ENCODE data around the gene ZPBP2. TPM values are rescaled to one million over a fixed set of nuclear protein-coding genes. Genes with fewer than 3 reads are reported as not detected.

The ZPBP2 gene, protein sequence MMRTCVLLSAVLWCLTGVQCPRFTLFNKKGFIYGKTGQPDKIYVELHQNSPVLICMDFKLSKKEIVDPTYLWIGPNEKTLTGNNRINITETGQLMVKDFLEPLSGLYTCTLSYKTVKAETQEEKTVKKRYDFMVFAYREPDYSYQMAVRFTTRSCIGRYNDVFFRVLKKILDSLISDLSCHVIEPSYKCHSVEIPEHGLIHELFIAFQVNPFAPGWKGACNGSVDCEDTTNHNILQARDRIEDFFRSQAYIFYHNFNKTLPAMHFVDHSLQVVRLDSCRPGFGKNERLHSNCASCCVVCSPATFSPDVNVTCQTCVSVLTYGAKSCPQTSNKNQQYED
- not detected for polyA plus RNA-seq (2013, experiment 1 of 2)
- polyA plus RNA-seq (2013, experiment 2 of 2), result not detected

DNA sequence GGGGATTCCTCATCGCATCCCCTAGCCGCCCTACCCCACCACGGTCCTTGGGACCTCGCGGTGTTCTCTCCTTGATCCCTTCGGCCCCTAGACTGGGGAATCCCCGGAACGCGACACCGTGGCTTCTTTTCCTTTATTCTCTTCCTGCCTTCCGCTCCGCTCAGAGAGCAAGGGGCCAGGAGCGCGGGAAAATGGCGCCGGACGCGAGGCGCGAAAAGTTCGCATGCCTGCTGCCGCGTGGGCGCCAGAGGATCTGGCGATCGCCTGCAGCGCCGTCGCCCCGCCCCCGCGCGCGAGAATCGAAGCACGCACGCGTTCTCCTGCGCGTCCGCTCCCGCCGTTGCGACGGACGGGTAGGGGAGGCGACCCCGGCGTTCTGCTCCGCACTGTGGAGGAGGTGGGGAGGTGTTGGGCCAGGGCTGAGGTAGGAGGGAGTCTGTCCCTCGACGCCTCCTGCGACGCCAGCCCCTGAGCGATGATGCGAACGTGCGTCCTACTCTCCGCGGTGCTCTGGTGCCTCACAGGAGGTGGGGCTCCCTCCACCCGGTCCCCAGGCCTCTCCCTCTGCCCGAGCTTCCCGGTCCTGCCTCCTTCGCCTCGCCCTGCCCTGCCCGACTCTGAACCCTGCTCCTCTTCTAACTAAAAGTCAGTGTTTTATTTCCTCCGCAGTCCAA is at the start of gene ZPBP2:
Gene ZPBP2, plus strand, starts transcription at position 323 of the 674 bp plus-strand sequence. Its CDS starts 153 bp downstream, at position 476.
- Histone ChIP-seq H3K4ac (ENCODE audit: low read depth, low read length) (no peak within 1 kb of the TSS), H2BK120ac (ENCODE audit: low read depth, low read length) (no peak within 1 kb of the TSS), H2BK15ac (replicated peaks; ENCODE audit: low read depth) (no peak within 1 kb of the TSS), H3K56ac (ENCODE audit: low read length) (no peak within 1 kb of the TSS), H3K23ac (ENCODE audit: low read length) (no peak within 1 kb of the TSS), H3K9ac (ENCODE audit: low read length) (no peak within 1 kb of the TSS), H4K5ac (ENCODE audit: low read length) (no peak within 1 kb of the TSS), H4K8ac (ENCODE audit: low read depth, low read length) (no peak within 1 kb of the TSS), H3K4me3 (ENCODE audit: low read length) (no peak within 1 kb of the TSS), H2AK5ac (ENCODE audit: low read length) (no peak within 1 kb of the TSS), H2BK5ac (ENCODE audit: low read length) (no peak within 1 kb of the TSS), H3K36me3 (ENCODE audit: control insufficient read depth, insufficient read depth, low read length) (no peaks in the 10 kb centered on the region), H3K27ac (ENCODE audit: low read depth, low read length) (no peak within 1 kb of the TSS), H3K4me2 (ENCODE audit: low read length) (no peak within 1 kb of the TSS), H3K18ac (ENCODE audit: low read length) (no peak within 1 kb of the TSS), H3K79me1 (ENCODE audit: low read length) (no peaks in the 10 kb centered on the region), H3K4me1 (ENCODE audit: control insufficient read depth, low read depth, low read length) (no peaks in the 10 kb centered on the region), H3K79me2 (ENCODE audit: control insufficient read depth, insufficient read depth, low read length) (no peaks in the 10 kb centered on the region), H3K27me3 (ENCODE audit: insufficient read depth, low read length, poor library complexity) (peaks cover 16% of the 10 kb centered on the region)
- no CpG with 5 or more reads among the region's 67 CpGs for WGBS (ENCODE audit: extremely low coverage, insufficient coverage, low lambda C conversion rate)
- DNase-seq, result no peak

DNA sequence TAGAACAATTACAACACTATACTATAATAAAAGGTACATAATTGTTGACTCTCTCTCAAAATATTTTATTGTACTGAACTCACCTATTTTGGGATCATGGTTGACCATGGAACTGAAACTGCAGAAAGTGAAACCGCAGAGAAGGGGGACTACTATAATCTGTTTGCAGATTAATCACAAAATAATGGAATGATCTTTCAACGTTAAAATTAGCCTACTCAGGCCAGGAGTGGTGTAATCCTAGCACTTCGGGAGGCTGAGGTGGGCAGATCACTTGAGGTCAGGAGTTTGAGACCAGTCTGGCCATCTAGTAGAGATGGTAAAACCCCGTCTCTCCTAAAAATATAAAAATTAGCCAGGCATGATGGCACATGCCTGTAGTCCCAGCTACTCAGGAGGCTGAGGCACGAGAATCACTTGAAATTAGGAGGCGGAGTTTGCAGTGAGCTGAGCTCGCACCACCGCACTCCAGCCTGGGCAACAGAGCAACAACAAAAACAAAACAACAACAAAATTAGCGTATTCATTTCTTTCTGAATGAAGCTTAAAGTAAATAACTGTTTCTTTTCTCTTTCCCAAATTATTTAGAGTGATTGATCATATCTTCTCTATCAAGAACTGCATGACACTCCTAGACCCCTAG is 49.5 kb upstream of the ZPBP2 start:
- Histone ChIP-seq H3K36me3 (ENCODE audit: control insufficient read depth, insufficient read depth, low read length) (no peaks in the 10 kb centered on the region), H3K27ac (ENCODE audit: low read depth, low read length) (no peak overlapping the region), H4K5ac (ENCODE audit: low read length) (no peak overlapping the region), H3K4ac (ENCODE audit: low read depth, low read length) (no peak overlapping the region), H2BK120ac (ENCODE audit: low read depth, low read length) (no peak overlapping the region), H3K56ac (ENCODE audit: low read length) (no peak overlapping the region), H3K79me2 (ENCODE audit: control insufficient read depth, insufficient read depth, low read length) (no peaks in the 10 kb centered on the region), H3K4me2 (ENCODE audit: low read length) (no peak overlapping the region), H3K27me3 (ENCODE audit: insufficient read depth, low read length, poor library complexity) (no peaks in the 10 kb centered on the region), H3K23ac (ENCODE audit: low read length) (no peak overlapping the region), H2BK5ac (ENCODE audit: low read length) (no peak overlapping the region), H3K18ac (ENCODE audit: low read length) (no peak overlapping the region), H2BK15ac (replicated peaks; ENCODE audit: low read depth) (no peak overlapping the region), H3K79me1 (ENCODE audit: low read length) (no peaks in the 10 kb centered on the region), H4K8ac (ENCODE audit: low read depth, low read length) (no peak overlapping the region), H3K9ac (ENCODE audit: low read length) (no peak overlapping the region), H3K4me3 (ENCODE audit: low read length) (no peak overlapping the region), H3K4me1 (ENCODE audit: control insufficient read depth, low read depth, low read length) (no peaks in the 10 kb centered on the region), H2AK5ac (ENCODE audit: low read length) (no peak overlapping the region)
- peak; percentile 5 for DNase-seq
- WGBS (ENCODE audit: extremely low coverage, insufficient coverage, low lambda C conversion rate), result no CpG with 5 or more reads among the region's 9 CpGs

DNA sequence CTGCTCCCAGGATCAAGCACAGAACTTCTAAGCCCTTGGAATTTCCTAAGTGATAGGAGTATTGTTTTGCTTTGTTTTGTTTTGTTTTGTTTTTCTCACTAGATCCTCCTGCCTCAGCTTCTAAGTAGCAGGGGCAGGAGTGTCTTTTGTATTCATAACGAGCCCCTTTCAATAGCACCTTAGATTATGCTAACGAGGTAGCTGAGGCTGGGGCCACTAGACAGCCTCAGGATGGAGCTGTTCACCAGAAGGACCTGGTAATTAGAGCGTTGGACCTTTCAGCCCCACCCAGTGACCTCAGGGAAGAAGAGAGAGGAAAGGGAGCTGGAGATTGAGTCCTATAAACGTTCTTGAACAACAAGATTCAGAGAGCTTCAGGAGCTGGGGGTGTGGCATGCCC is 47.5 kb upstream of the ZPBP2 start:
- H3K79me2 ChIP-seq (ENCODE audit: control insufficient read depth, insufficient read depth, low read length), result no peaks in the 10 kb centered on the region
- H3K18ac ChIP-seq (ENCODE audit: low read length), result no peak overlapping the region
- no peak overlapping the region for H3K4me3 ChIP-seq (ENCODE audit: low read length)
- no peak overlapping the region for H2BK120ac ChIP-seq (ENCODE audit: low read depth, low read length)
- no peak overlapping the region for H4K5ac ChIP-seq (ENCODE audit: low read length)
- H3K4ac ChIP-seq (ENCODE audit: low read depth, low read length), result no peak overlapping the region
- H3K36me3 ChIP-seq (ENCODE audit: control insufficient read depth, insufficient read depth, low read length), result no peaks in the 10 kb centered on the region
- no peak overlapping the region for H3K27ac ChIP-seq (ENCODE audit: low read depth, low read length)
- H3K79me1 ChIP-seq (ENCODE audit: low read length), result no peaks in the 10 kb centered on the region
- H4K8ac ChIP-seq (ENCODE audit: low read depth, low read length), result no peak overlapping the region
- no peaks in the 10 kb centered on the region for H3K27me3 ChIP-seq (ENCODE audit: insufficient read depth, low read length, poor library complexity)
- no peak overlapping the region for H3K56ac ChIP-seq (ENCODE audit: low read length)
- H3K23ac ChIP-seq (ENCODE audit: low read length), result no peak overlapping the region
- H3K4me1 ChIP-seq (ENCODE audit: control insufficient read depth, low read depth, low read length), result no peaks in the 10 kb centered on the region
- H2BK5ac ChIP-seq (ENCODE audit: low read length), result no peak overlapping the region
- no CpG with 5 or more reads among the region's 4 CpGs for WGBS (ENCODE audit: extremely low coverage, insufficient coverage, low lambda C conversion rate)
- H2AK5ac ChIP-seq (ENCODE audit: low read length), result no peak overlapping the region
- no peak overlapping the region for H2BK15ac ChIP-seq (replicated peaks; ENCODE audit: low read depth)
- no peak overlapping the region for H3K9ac ChIP-seq (ENCODE audit: low read length)
- H3K4me2 ChIP-seq (ENCODE audit: low read length), result no peak overlapping the region
- DNase-seq, result peak; percentile 70

DNA sequence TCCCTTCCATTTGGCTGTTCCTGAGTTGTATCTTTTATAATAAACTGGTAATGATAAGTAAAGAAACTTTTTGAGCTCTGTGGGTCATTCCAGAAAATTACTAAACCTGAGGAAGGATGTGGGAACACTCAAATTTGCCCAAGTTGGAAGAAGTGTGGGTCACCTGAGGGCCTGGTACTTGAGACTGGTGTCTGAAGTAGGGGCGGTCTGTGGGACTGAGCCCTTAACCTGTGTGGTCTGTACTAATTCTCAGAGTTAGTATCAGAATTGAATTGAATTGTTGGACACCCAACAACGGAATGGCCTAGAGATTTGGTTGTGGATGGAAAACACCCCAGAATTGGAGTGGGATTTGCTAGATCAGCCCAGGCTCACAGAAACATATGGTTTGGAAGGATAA is 47.0 kb upstream of the ZPBP2 start:
- DNase-seq, result no peak
- no peak overlapping the region for H4K5ac ChIP-seq (ENCODE audit: low read length)
- no peaks in the 10 kb centered on the region for H3K79me2 ChIP-seq (ENCODE audit: control insufficient read depth, insufficient read depth, low read length)
- H3K18ac ChIP-seq (ENCODE audit: low read length), result no peak overlapping the region
- H2BK5ac ChIP-seq (ENCODE audit: low read length), result no peak overlapping the region
- no peak overlapping the region for H3K56ac ChIP-seq (ENCODE audit: low read length)
- no peaks in the 10 kb centered on the region for H3K79me1 ChIP-seq (ENCODE audit: low read length)
- no peak overlapping the region for H4K8ac ChIP-seq (ENCODE audit: low read depth, low read length)
- no peak overlapping the region for H2AK5ac ChIP-seq (ENCODE audit: low read length)
- H2BK120ac ChIP-seq (ENCODE audit: low read depth, low read length), result no peak overlapping the region
- H3K9ac ChIP-seq (ENCODE audit: low read length), result no peak overlapping the region
- H3K4me3 ChIP-seq (ENCODE audit: low read length), result no peak overlapping the region
- no peak overlapping the region for H2BK15ac ChIP-seq (replicated peaks; ENCODE audit: low read depth)
- no peaks in the 10 kb centered on the region for H3K27me3 ChIP-seq (ENCODE audit: insufficient read depth, low read length, poor library complexity)
- H3K27ac ChIP-seq (ENCODE audit: low read depth, low read length), result no peak overlapping the region
- no peak overlapping the region for H3K4ac ChIP-seq (ENCODE audit: low read depth, low read length)
- no peaks in the 10 kb centered on the region for H3K4me1 ChIP-seq (ENCODE audit: control insufficient read depth, low read depth, low read length)
- no peak overlapping the region for H3K23ac ChIP-seq (ENCODE audit: low read length)
- H3K4me2 ChIP-seq (ENCODE audit: low read length), result no peak overlapping the region
- no peaks in the 10 kb centered on the region for H3K36me3 ChIP-seq (ENCODE audit: control insufficient read depth, insufficient read depth, low read length)
- no CpG with 5 or more reads among the region's 2 CpGs for WGBS (ENCODE audit: extremely low coverage, insufficient coverage, low lambda C conversion rate)

DNA sequence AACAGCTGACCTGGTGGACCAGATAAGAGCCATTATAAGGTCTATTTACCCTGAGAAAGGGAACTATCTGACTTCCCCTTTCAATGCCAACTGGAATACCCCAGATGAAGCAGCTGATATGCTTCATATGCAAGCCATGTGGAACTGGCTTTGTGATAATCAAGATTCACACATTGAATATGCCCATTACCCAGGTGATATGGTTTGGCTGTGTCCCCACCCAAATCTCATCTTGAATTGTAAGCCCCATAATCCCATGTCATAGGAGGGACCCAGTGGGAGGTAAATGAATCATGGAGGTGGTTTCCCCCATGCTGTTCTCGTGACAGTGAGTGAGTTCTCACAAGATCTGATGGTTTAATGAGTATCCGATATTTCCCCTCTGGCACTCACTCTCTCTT is 46.0 kb upstream of the ZPBP2 start:
- Histone ChIP-seq H3K4me2 (ENCODE audit: low read length) (no peak overlapping the region), H2BK5ac (ENCODE audit: low read length) (no peak overlapping the region), H3K79me2 (ENCODE audit: control insufficient read depth, insufficient read depth, low read length) (no peaks in the 10 kb centered on the region), H2BK120ac (ENCODE audit: low read depth, low read length) (no peak overlapping the region), H3K36me3 (ENCODE audit: control insufficient read depth, insufficient read depth, low read length) (no peaks in the 10 kb centered on the region), H3K23ac (ENCODE audit: low read length) (no peak overlapping the region), H3K4me1 (ENCODE audit: control insufficient read depth, low read depth, low read length) (no peaks in the 10 kb centered on the region), H2BK15ac (replicated peaks; ENCODE audit: low read depth) (no peak overlapping the region), H3K9ac (ENCODE audit: low read length) (no peak overlapping the region), H3K4me3 (ENCODE audit: low read length) (no peak overlapping the region), H3K27ac (ENCODE audit: low read depth, low read length) (no peak overlapping the region), H4K5ac (ENCODE audit: low read length) (no peak overlapping the region), H2AK5ac (ENCODE audit: low read length) (no peak overlapping the region), H3K56ac (ENCODE audit: low read length) (no peak overlapping the region), H3K4ac (ENCODE audit: low read depth, low read length) (no peak overlapping the region), H3K18ac (ENCODE audit: low read length) (no peak overlapping the region), H3K79me1 (ENCODE audit: low read length) (no peaks in the 10 kb centered on the region), H4K8ac (ENCODE audit: low read depth, low read length) (no peak overlapping the region), H3K27me3 (ENCODE audit: insufficient read depth, low read length, poor library complexity) (no peaks in the 10 kb centered on the region)
- WGBS (ENCODE audit: extremely low coverage, insufficient coverage, low lambda C conversion rate), result no CpG with 5 or more reads among the region's 2 CpGs
- no peak for DNase-seq
